Hematopoietic multipotent progenitor cell treated with erythropoietin and hydrocortisone succinate and interleukin-3 and kit ligand, for 4 days (in vitro differentiated cells): ENCODE measurements around the gene ATXN7L1.
"Not testable (repeated sequence)": the region's sequence is repeated elsewhere in the genome, so short reads cannot be mapped to it uniquely, and the experiment has no call there.

Experiments used
- DNase-seq: peaks from one replicate; pipeline ENCODE4 v3.0.0-alpha.2; 2015

ATXN7L1 gene

GRCh38 chr7:105800442-105800841 lies 76.0 kb downstream of the ATXN7L1 start:
- no peak for DNase-seq

DNA sequence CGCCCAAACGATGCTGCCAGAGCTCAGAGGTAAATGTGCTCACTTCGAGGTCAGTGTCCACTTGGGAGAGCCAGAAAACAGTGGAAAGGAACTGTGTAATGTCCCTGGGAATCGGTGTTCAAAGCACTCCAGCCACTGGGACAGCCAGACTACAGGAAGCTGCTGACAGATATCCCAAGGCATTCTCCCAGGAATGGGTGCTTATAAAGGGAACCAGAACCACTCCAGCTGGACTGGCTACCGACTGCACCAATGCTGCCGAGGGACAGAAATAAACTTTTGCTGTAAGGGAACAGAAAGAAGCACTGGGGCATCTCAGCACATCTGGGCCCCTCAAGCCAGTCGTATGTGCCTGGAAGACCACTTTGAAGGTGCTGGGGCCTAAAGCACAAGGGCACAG lies 76.7 kb downstream of the ATXN7L1 start:
- no peak for DNase-seq

DNA sequence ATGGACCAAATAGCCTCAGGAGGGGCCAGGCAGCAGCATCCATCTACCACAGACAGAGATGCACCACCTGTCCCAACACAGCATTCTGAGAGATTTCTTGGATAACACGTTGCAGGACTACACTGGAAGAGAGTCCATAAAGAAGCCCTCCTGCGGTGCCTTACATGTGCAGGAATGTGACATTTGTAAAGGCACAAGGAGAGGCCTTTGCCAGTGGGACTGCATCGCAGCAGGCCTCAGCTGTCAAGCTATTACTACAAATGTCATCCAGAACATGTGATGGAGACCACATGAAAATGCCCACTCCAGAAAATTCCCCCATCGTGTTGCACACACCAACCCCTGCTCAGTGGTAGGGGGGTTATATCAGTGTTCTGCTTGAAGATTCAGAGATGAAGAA lies 77.4 kb downstream of the ATXN7L1 start:
- DNase-seq: no peak

DNA sequence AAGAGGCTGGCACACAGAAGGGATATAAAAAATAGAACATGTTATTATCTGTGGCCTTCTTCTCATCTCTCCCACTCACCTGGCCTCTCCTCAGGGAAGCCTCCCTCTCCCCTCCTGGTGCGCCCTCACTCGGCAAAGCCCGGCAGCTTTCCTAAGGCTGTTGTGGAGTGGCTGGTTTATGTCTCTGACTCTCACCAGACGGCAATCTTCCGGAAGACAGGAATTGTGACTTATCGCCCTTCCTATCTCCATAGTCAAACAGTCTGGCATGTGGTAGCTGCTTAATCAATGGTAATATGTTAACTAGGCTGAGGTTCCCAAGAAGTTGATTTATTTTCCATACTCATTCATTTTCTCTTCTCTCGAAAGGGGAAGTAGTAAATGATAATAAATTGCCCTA lies 78.7 kb downstream of the ATXN7L1 start:
- DNase-seq: no peak

GRCh38 chr7:105796365-105796764 lies 80.0 kb downstream of the ATXN7L1 start:
- no peak for DNase-seq

- no peak for DNase-seq
These were observed 81.4 kb downstream of the ATXN7L1 start for GRCh38 chr7:105794741-105795729.

GRCh38 chr7:105792488-105793370 lies 83.7 kb downstream of the ATXN7L1 start:
- DNase-seq: no peak

DNA sequence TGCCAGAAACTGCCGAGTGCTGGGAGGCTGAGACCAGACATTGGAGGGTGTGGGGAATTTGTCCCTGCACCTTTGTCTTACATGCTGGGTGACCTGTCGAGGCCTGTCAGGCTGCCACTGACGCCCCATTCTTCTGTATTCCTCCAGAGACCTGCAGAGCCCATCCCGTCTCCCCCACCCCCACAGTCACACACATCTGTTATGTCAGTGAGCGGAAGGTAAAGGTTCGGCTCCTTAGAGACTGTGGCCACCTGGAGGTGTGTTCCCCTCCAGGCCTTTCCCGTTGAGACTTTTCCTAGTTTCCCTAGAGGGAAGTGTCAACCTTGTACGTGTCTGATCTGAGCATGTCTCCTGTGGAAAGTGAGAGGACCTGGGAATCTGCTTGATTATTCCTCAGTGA lies 84.5 kb downstream of the ATXN7L1 start:
- no peak for DNase-seq

DNA sequence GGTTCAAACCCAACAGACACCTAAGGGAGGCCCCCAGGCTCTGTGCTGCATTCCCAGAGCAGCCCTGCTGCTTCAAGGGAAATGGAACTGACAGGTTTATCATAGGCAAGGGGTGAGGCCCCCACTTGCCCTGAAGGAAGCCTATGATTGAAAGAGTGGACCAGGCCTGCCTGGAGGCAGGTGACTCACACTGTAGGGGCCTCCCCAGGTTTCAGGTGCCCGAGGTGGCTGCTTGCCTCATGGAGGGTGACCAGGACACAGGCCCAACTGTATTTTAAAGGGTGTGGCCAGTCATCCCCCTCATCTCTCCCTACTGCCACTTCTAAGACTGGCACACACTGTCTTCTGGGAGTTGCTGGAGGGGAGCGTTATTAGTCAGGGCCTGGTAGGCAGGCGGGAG lies 85.4 kb downstream of the ATXN7L1 start:
- no peak for DNase-seq

DNA sequence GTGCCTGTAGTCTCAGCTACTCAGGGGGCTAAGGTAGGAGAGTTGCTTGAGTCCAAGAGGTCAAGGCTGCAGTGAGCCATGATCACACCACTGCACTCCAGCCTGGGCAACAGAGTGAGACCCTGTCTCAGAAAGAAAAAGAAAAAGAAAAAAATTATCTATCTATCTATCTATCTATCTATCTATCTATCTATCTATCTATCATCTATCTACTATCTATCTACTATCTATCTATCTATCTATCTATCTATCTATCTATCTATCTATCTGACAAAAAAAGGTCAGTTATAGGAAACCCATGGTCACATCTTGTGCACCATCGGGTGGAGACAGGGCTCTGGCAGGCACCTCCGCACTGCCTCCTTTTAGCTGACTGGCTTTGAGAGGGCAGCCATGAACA lies 85.9 kb downstream of the ATXN7L1 start:
- DNase-seq: not testable (repeated sequence)

DNA sequence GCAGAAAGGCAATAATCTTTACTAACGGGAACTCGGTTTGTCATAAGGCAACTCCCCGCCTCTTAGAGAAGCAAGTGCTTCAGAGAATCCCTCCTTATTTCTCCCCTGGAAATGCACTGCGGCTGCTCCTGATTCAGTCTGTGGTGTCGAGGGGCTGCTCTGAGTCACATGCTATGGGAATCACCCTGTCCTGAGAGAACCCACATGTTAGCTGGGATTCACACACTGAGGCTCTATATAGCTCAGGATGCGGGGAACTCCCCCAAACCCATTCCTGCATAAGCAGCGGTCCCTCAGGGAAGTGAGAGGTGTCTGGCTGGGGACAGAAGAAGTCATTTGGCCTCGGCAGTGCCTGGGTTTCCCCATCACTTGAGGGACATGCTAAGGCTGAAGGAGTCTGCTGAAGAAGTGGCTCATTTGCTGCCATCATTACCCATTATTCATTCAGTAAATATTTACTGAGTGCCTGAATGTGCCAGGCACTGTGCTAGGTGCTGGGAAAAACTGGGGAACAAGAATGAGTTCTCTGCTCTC lies 87.5 kb downstream of the ATXN7L1 start:
- no peak for DNase-seq

GRCh38 chr7:105788356-105788755 lies 88.0 kb downstream of the ATXN7L1 start:
- DNase-seq: no peak

DNA sequence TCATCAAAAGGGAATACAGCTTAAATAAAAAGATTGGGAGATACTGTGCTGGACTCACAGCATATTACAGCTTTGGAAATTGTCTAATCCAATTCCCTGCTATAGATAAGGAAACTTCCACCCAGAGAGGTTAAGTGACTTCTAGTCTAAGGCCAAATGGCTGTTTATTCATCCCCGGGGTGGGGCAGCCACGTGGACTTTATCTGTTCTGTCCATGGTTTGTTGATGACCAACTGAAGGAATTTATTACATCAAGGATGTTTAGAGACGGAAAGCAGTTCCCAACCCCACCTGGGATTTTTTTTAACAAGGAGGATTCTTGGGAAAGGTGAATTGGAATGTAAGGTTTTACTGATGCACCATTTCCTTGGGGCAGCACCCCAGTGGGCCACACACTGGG lies 88.6 kb downstream of the ATXN7L1 start:
- DNase-seq: no peak

GRCh38 chr7:105786520-105787470 lies 89.6 kb downstream of the ATXN7L1 start:
- no peak for DNase-seq

GRCh38 chr7:105782391-105783042 lies 93.9 kb downstream of the ATXN7L1 start:
- no peak for DNase-seq

- no peak for DNase-seq
These were observed 96.3 kb downstream of the ATXN7L1 start for GRCh38 chr7:105779856-105780780.

DNA sequence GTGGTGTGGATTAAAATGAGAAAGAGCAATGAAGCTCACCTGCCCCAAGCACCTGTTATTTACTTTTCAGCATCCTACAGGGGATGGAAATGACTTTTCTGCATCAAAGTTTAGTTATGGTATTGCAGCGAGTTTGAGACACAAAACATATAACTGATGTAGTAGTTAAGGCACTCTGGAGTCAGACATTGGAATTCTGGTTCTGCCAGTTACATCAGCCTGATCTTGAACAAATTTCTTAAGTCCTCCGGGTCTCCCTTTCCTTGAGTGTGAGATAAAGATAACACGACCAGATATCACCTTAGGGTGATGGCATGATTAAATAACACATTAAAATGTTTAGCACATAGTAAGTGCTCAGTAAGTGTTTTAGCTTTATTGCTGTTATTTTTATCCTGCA lies 97.4 kb downstream of the ATXN7L1 start:
- no peak for DNase-seq

- DNase-seq: no peak
These were observed 99.2 kb downstream of the ATXN7L1 start for GRCh38 chr7:105776986-105777910.

- no peak for DNase-seq
These were observed 100.2 kb downstream of the ATXN7L1 start for GRCh38 chr7:105776068-105776790.
